Mesenchymal stem cell (in vitro differentiated cells and primary cell): ENCODE data around the gene TNFSF18.
A peak's percentile ranks its signal among the peaks of the same experiment; 100 is the strongest.
"Not testable (repeated sequence)": the region's sequence is repeated elsewhere in the genome, so short reads cannot be mapped to it uniquely, and the experiment has no call there.

Experiments
- DNase-seq: peaks from one replicate; pipeline ENCODE4 v3.0.0-alpha.2; 2013
- H2AFZ ChIP-seq: one replicate; pipeline ENCODE4 v1.6.1; 2013; ENCODE audit warnings: low read depth, mild to moderate bottlenecking, control low read depth, inconsistent platforms, low read length, moderate library complexity
- H2AK5ac ChIP-seq: 2 replicates; pipeline ENCODE4 v1.6.1; 2013; ENCODE audit warnings: low read length, moderate library complexity, mild to moderate bottlenecking, inconsistent platforms; ENCODE audit not compliant: severe bottlenecking
- H2BK120ac ChIP-seq: one replicate; pipeline ENCODE4 v1.6.1; 2013; ENCODE audit warnings: low read depth, mild to moderate bottlenecking, inconsistent platforms, low read length, moderate library complexity
- H2BK12ac ChIP-seq, 2 experiments: one replicate each; pipeline ENCODE4 v1.6.1; 2013; ENCODE audit warnings: inconsistent platforms in 2 of 2, low read length in 2 of 2, mild to moderate bottlenecking in 2 of 2, moderate library complexity in 2 of 2, control low read depth in 1 of 2
- H2BK15ac ChIP-seq: one replicate; pipeline ENCODE4 v1.6.1; 2013; ENCODE audit warnings: mild to moderate bottlenecking, low read depth, inconsistent platforms; ENCODE audit not compliant: poor library complexity, severe bottlenecking
- H2BK5ac ChIP-seq: 2 replicates; pipeline ENCODE4 v1.6.1; 2013; ENCODE audit warnings: low read depth, mild to moderate bottlenecking, low read length, control low read depth, inconsistent platforms; ENCODE audit not compliant: poor library complexity, severe bottlenecking
- H3K14ac ChIP-seq, 2 experiments: one replicate each; pipeline ENCODE4 v1.6.1; 2013; ENCODE audit warnings: inconsistent platforms in 2 of 2, low read length in 2 of 2, control low read depth in 1 of 2, mild to moderate bottlenecking in 1 of 2, moderate library complexity in 1 of 2
- H3K18ac ChIP-seq, 2 experiments: one replicate each; pipeline ENCODE4 v1.6.1; 2013; ENCODE audit warnings: inconsistent platforms in 2 of 2, low read length in 2 of 2, control low read depth in 1 of 2, low read depth in 1 of 2, mild to moderate bottlenecking in 1 of 2
- H3K23ac ChIP-seq, 2 experiments: one replicate each; pipeline ENCODE4 v1.6.1; 2013; ENCODE audit warnings: inconsistent platforms in 2 of 2, low read length in 2 of 2, mild to moderate bottlenecking in 2 of 2, moderate library complexity in 2 of 2, control low read depth in 1 of 2
- H3K27ac ChIP-seq: 2 replicates; pipeline ENCODE4 v1.5.1; 2013; ENCODE audit warnings: mild to moderate bottlenecking, moderate library complexity, low read length, control low read depth, inconsistent platforms; ENCODE audit not compliant: poor library complexity, severe bottlenecking
- H3K27me3 ChIP-seq, 2 experiments: 2 replicates each; pipeline versions ENCODE4 v1.6.1 to v1.7.0; 2013; ENCODE audit warnings: low read length in 2 of 2, mild to moderate bottlenecking in 2 of 2, moderate library complexity in 2 of 2, control low read depth in 1 of 2, inconsistent platforms in 1 of 2; ENCODE audit not compliant: control insufficient read depth in 1 of 2, insufficient read depth in 1 of 2
- H3K36me3 ChIP-seq, 2 experiments: 2 replicates each; pipeline versions ENCODE4 v1.6.1 to v1.7.0; 2013; ENCODE audit warnings: low read length in 2 of 2, control low read depth in 1 of 2, inconsistent platforms in 1 of 2, low read depth in 1 of 2, mild to moderate bottlenecking in 1 of 2; ENCODE audit not compliant: insufficient read depth in 2 of 2, control insufficient read depth in 1 of 2
- H3K4ac ChIP-seq, 2 experiments: one replicate each; pipeline ENCODE4 v1.6.1; 2013; ENCODE audit warnings: inconsistent platforms in 2 of 2, low read length in 2 of 2, mild to moderate bottlenecking in 2 of 2, moderate library complexity in 2 of 2, control low read depth in 1 of 2, low read depth in 1 of 2
- H3K4me1 ChIP-seq: 2 replicates; pipeline ENCODE4 v1.6.1; 2013; ENCODE audit warnings: low read depth, low read length, control low read depth; ENCODE audit not compliant: control insufficient read depth, insufficient read depth
- H3K4me2 ChIP-seq: 2 replicates; pipeline ENCODE4 v1.6.1; 2013; ENCODE audit warnings: low read length, mild to moderate bottlenecking, inconsistent platforms; ENCODE audit not compliant: poor library complexity, severe bottlenecking
- H3K4me3 ChIP-seq, 2 experiments: 2 replicates each; pipeline versions ENCODE4 v1.5.1 to v1.7.0; 2013; ENCODE audit warnings: low read length in 2 of 2, mild to moderate bottlenecking in 2 of 2, control low read depth in 1 of 2, low read depth in 1 of 2; ENCODE audit not compliant: insufficient read depth in 1 of 2
- H3K79me1 ChIP-seq: replicated peaks from 2 replicates; pipeline ENCODE4 v1.6.1; 2013; ENCODE audit warnings: mild to moderate bottlenecking, control low read depth, low read length, inconsistent platforms; ENCODE audit not compliant: poor library complexity, severe bottlenecking
- H3K9ac ChIP-seq: 2 replicates; pipeline ENCODE4 v1.7.0; 2013; ENCODE audit warnings: mild to moderate bottlenecking, low read length, moderate library complexity
- H3K9me3 ChIP-seq: 2 replicates; pipeline ENCODE4 v1.7.0; 2013; ENCODE audit warnings: mild to moderate bottlenecking, low read length; ENCODE audit not compliant: control insufficient read depth
- H4K8ac ChIP-seq: one replicate; pipeline ENCODE4 v1.6.1; 2013; ENCODE audit warnings: inconsistent platforms, mild to moderate bottlenecking, low read length, moderate library complexity
- H4K91ac ChIP-seq: one replicate; pipeline ENCODE4 v1.6.1; 2013; ENCODE audit warnings: mild to moderate bottlenecking, low read length, inconsistent platforms
- WGBS: methylation state at CpG from one replicate; pipeline ENCODE4 v1.1.7; 2013; ENCODE audit warnings: mixed read lengths; 5-methylcytosine and 5-hydroxymethylcytosine counted together

TNFSF18 gene

DNA sequence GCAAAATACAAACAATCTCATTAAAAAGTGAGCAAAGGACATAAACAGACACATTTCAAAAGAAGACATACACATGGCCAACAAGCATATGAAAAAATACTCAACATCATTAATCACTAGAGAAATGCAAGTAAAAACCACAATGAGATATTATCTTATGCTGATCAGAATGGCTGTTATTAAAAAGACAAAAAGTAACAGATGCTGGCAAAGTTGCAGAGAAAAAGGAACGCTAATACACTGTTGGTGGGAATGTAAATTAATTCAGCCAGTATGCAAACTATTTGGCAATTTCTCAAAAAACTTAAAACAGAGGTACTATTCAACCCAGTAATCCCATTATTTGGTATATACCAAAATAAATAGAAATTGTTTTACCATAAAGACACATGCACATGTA is 32.2 kb upstream of the TNFSF18 start:
- Histone ChIP-seq H3K79me1 (no peaks in the 10 kb centered on the region), H3K4ac (no peak overlapping the region), H3K23ac (no peak overlapping the region), H3K9ac (no peak overlapping the region), H3K36me3 (no peaks in the 10 kb centered on the region), H2BK15ac (no peak overlapping the region), H2AK5ac (no peak overlapping the region), H2BK5ac (no peak overlapping the region), H2BK120ac (no peak overlapping the region), H3K9me3 (peaks cover 6% of the 10 kb centered on the region), H3K4me1 (no peaks in the 10 kb centered on the region), H3K4me2 (no peak overlapping the region), H3K27ac (no peak overlapping the region), H3K4me3 (no peak overlapping the region), H2AFZ (no peak overlapping the region), H3K27me3 (peaks cover 0 to 9% of the 10 kb centered on the region in 2 experiments), H3K18ac (no peak overlapping the region), H4K91ac (no peak overlapping the region), H4K8ac (no peak overlapping the region), H3K14ac (no peak overlapping the region), H2BK12ac (no peak overlapping the region)
- WGBS, result no CpG with 5 or more reads among the region's 1 CpG
- no peak for DNase-seq

DNA sequence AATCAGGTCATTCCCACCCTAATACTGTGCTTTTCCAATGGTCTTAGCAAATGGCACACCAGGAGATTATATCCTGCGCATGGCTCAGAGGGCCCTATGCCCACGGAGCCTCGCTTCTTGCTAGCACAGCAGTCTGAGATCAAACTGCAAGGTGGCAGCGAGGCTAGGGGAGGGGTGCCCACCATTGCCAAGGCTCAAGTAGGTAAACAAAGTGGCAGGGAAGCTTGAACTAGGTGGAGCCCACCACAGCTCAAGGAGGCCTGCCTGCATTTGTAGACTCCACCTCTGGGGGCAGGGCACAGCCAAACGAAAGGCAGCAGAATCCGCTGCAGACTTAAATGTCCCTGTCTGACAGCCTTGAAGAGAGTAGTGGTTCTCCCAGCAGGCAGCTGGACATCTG is 23.5 kb upstream of the TNFSF18 start:
- H2AFZ ChIP-seq, H2BK15ac ChIP-seq, H3K9me3 ChIP-seq, H2AK5ac ChIP-seq, H2BK120ac ChIP-seq, H3K23ac ChIP-seq, H3K27ac ChIP-seq, DNase-seq, H3K14ac ChIP-seq, H2BK12ac ChIP-seq, H4K91ac ChIP-seq, H3K27me3 ChIP-seq, H3K9ac ChIP-seq, H3K4me2 ChIP-seq, H3K4me1 ChIP-seq, H3K4ac ChIP-seq, H4K8ac ChIP-seq, H2BK5ac ChIP-seq, H3K4me3 ChIP-seq, H3K18ac ChIP-seq, H3K79me1 ChIP-seq, H3K36me3 ChIP-seq: not testable (repeated sequence)
- WGBS, result 98% methylated on average over 6 of the region's 6 CpGs

DNA sequence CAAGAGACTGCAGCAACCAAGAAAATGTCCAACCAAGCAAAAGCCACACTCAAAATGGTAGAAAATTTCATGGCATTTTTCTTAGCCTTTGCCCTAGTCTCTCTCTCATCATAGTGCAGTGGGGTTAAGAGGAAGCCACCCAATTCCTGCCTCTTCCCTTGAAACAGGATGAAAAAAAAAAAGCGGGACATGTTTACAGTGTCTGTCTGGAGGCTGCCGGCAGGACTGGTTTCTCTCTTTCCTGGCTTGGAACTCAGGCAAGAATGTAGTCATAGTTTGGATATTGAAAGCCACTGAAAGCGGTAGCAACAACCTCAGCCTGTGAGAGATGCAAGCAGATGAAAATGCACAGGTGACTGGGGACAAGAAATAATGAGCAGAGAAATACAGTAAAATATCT is 13.3 kb upstream of the TNFSF18 start:
- Histone ChIP-seq H4K91ac (no peak overlapping the region), H3K27me3 (no peaks in the 10 kb centered on the region), H3K9ac (no peak overlapping the region), H2AK5ac (no peak overlapping the region), H3K4me3 (no peak overlapping the region), H3K9me3 (no peaks in the 10 kb centered on the region), H2AFZ (no peak overlapping the region), H2BK120ac (no peak overlapping the region), H3K36me3 (no peaks in the 10 kb centered on the region), H3K27ac (no peak overlapping the region), H2BK12ac (peak overlapping the region in 1 of 2 experiments; percentile 71), H4K8ac (no peak overlapping the region), H2BK5ac (no peak overlapping the region), H3K18ac (peak overlapping the region in 1 of 2 experiments; percentile 81), H3K23ac (no peak overlapping the region), H3K79me1 (no peaks in the 10 kb centered on the region), H3K4me2 (no peak overlapping the region), H2BK15ac (no peak overlapping the region), H3K14ac (no peak overlapping the region), H3K4ac (peak overlapping the region; percentile 17 to 70), H3K4me1 (no peaks in the 10 kb centered on the region)
- 22% methylated on average over 3 of the region's 3 CpGs for WGBS
- peak; percentile 78 for DNase-seq

DNA sequence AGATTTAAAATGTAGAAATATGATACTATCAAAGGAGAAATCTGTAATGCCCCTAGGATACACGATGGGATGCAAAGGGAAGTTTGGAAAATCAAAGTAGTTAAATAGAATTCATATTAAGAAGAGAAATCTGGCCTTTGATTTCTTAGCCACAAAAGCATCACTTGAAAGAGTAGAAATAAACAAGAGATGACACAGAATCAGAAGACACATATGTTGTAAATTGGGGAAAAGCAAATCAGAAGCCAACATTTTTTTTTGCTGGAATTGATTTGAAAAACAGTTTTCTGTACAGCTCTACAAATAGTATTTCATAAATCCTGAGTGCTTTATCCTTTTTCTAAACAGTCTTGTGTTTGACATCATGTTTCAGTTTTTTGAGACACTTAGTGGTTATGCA is 12.4 kb upstream of the TNFSF18 start:
- Histone ChIP-seq H3K14ac (no peak overlapping the region), H2AFZ (no peak overlapping the region), H3K4me1 (no peaks in the 10 kb centered on the region), H3K27ac (no peak overlapping the region), H3K4me2 (no peak overlapping the region), H3K9me3 (no peaks in the 10 kb centered on the region), H3K4me3 (no peak overlapping the region), H3K23ac (no peak overlapping the region), H2BK12ac (no peak overlapping the region), H2BK5ac (no peak overlapping the region), H3K27me3 (no peaks in the 10 kb centered on the region), H3K9ac (no peak overlapping the region), H2BK120ac (no peak overlapping the region), H3K4ac (no peak overlapping the region), H2AK5ac (no peak overlapping the region), H4K8ac (no peak overlapping the region), H2BK15ac (no peak overlapping the region), H3K18ac (no peak overlapping the region), H3K36me3 (no peaks in the 10 kb centered on the region), H4K91ac (no peak overlapping the region), H3K79me1 (no peaks in the 10 kb centered on the region)
- no CpG with 5 or more reads among the region's 1 CpG for WGBS
- DNase-seq, result no peak
